ENCODE data around the gene KRT17. TPM values are rescaled to one million over a fixed set of nuclear protein-coding genes. Genes with fewer than 3 reads are reported as not detected.

The KRT17 gene
- total and polyA plus RNA-seq, 12 donors = 0.39 to 1.3 (median 0.55) TPM; not detected in 7

GRCh38 chr17:41639492-41640473, 15.4 kb upstream of the KRT17 start:
- no peak for DNase-seq
- Histone ChIP-seq H3K9me3 (replicated peaks in 1 of 3) (no peaks in the 10 kb centered on the region), H3K27ac (no peak overlapping the region), H3K36me3 (replicated peaks in 1 of 2) (no peaks in the 10 kb centered on the region), H3K4me1 (replicated peaks in 1 of 2) (peaks cover 0 to 8% of the 10 kb centered on the region in 2 donors), H3K27me3 (no peaks in the 10 kb centered on the region), H3K4me3 (no peak overlapping the region)
- intact Hi-C loops (cut with DNase I) = no loop called here
- 84 to 92% (median 91%) methylated on average over 5 to 7 of the region's 7 CpGs for WGBS, 4 donors
- TF ChIP-seq CTCF (IDR thresholded peaks at IDR 0.05) = no peak
- TF ChIP-seq POLR2A (IDR thresholded peaks at IDR 0.05) = no peak

GRCh38 chr17:41638941-41639340, 14.6 kb upstream of the KRT17 start:
- H3K4me3 ChIP-seq = no peak overlapping the region
- H3K36me3 ChIP-seq (replicated peaks in 1 of 2) = no peaks in the 10 kb centered on the region
- 71 to 82% (median 80%) methylated on average over 6 of the region's 6 CpGs for WGBS, 4 donors
- intact Hi-C loops (cut with DNase I) = no loop called here
- H3K4me1 ChIP-seq (replicated peaks in 1 of 2) = peaks cover 0 to 8% of the 10 kb centered on the region in 2 donors
- H3K27ac ChIP-seq = no peak overlapping the region
- no peaks in the 10 kb centered on the region for H3K9me3 ChIP-seq (replicated peaks in 1 of 3)
- TF ChIP-seq POLR2A (IDR thresholded peaks at IDR 0.05) = no peak
- no peak for TF ChIP-seq CTCF (IDR thresholded peaks at IDR 0.05)
- no peaks in the 10 kb centered on the region for H3K27me3 ChIP-seq
- DNase-seq = no peak

- intact Hi-C loops (cut with DNase I) = no loop called here
- Histone ChIP-seq H3K27me3 (no peaks in the 10 kb centered on the region), H3K9me3 (replicated peaks in 1 of 3) (no peaks in the 10 kb centered on the region), H3K36me3 (replicated peaks in 1 of 2) (no peaks in the 10 kb centered on the region), H3K4me1 (replicated peaks in 1 of 2) (peaks cover 0 to 8% of the 10 kb centered on the region in 2 donors), H3K4me3 (no peak overlapping the region), H3K27ac (no peak overlapping the region)
- no peak for TF ChIP-seq POLR2A (IDR thresholded peaks at IDR 0.05)
- no peak for TF ChIP-seq CTCF (IDR thresholded peaks at IDR 0.05)
- WGBS, 4 donors = 76 to 100% (median 85%) methylated on average over 1 to 5 of the region's 5 CpGs
- no peak for DNase-seq
These were observed 13.8 kb upstream of the KRT17 start for GRCh38 chr17:41638194-41638593.

GRCh38 chr17:41636652-41637051, 12.3 kb upstream of the KRT17 start:
- H3K27ac ChIP-seq = no peak overlapping the region
- H3K27me3 ChIP-seq = no peaks in the 10 kb centered on the region
- no peak for DNase-seq
- intact Hi-C loops (cut with DNase I) = no loop called here
- H3K4me3 ChIP-seq = no peak overlapping the region
- 92 to 96% (median 93%) methylated on average over 3 to 9 of the region's 9 CpGs; no CpG with 5 or more reads in 1 of the 4 donors for WGBS, 4 donors
- no peaks in the 10 kb centered on the region for H3K9me3 ChIP-seq (replicated peaks in 1 of 3)
- H3K36me3 ChIP-seq (replicated peaks in 1 of 2) = no peaks in the 10 kb centered on the region
- H3K4me1 ChIP-seq (replicated peaks in 1 of 2) = peaks cover 0 to 8% of the 10 kb centered on the region in 2 donors
- no peak for TF ChIP-seq CTCF (IDR thresholded peaks at IDR 0.05)
- no peak for TF ChIP-seq POLR2A (IDR thresholded peaks at IDR 0.05)

All from adrenal gland (tissue), 12 donors.